ENCODE measurements around the gene CNP. TPM values are rescaled to one million over a fixed set of nuclear protein-coding genes. Genes with fewer than 3 reads are reported as not detected.
A peak's percentile ranks its signal among the peaks of the same experiment; 100 is the strongest.
"Not testable (repeated sequence)": the region's sequence is repeated elsewhere in the genome, so short reads cannot be mapped to it uniquely, and the experiment has no call there.

The CNP gene
- total RNA-seq: 64.0 and 66.1 TPM in 2 replicates
- 75.3 TPM for polyA plus RNA-seq (2012)

DNA sequence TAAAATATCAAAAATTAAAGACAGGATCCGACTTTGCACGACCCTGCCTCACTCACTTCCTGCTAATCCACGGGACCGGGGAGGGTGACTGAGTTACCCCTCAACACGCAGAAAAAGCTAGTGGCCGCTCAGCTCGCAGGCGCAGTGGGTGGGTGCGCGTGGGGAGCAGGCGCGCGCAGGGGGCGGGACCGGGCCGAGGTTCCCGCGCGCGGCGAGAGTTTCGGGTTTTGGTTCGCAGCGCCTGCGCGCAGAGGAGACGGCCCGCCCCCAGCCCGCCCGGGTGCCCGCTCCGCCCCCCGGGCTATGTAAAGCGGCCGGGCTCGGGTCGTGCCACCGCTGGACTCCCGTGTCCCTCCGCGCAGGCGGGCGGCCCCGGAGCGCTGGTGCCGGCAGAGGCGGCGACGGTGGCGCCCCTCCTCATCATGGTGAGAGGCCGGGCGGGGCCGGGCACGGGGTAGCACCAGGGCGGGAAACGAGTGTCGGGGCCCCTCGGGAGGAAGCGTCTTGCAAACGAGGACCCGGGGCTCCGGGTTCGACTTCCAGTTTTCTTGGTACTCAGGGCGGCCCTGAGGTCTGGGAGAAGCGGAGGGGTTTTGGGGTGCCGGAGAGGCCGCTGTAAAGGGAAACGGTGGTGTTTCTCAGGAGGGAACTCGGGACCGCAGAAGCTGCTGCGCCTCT lies at the start of gene CNP:
CNP (plus strand) TSS at position 333 of the 678 bp plus-strand sequence; CDS start at position 423, 90 bp downstream.
- peak; percentile 92 for DNase-seq (ENCODE audit: low read depth)

DNA sequence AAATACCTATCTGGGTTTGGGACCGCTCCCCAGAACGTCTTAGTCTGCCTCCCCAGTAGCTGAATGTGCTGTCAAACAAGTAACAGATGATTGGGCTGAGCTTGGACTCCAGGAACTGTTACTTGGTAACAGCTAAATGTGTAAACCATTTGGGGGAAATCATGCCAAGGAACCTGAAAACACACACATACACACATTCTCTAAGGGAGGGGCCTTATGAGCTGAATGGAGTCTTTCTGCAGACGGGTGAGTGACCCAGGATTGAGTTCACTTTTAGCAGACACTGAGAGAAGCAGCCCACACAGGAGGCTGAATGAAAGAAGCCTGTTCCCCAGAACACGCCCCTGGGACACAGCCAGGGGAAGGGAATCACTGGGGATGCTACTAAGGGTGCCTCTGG lies 49.4 kb upstream of the CNP start:
- peak; percentile 26 for DNase-seq (ENCODE audit: low read depth)

DNA sequence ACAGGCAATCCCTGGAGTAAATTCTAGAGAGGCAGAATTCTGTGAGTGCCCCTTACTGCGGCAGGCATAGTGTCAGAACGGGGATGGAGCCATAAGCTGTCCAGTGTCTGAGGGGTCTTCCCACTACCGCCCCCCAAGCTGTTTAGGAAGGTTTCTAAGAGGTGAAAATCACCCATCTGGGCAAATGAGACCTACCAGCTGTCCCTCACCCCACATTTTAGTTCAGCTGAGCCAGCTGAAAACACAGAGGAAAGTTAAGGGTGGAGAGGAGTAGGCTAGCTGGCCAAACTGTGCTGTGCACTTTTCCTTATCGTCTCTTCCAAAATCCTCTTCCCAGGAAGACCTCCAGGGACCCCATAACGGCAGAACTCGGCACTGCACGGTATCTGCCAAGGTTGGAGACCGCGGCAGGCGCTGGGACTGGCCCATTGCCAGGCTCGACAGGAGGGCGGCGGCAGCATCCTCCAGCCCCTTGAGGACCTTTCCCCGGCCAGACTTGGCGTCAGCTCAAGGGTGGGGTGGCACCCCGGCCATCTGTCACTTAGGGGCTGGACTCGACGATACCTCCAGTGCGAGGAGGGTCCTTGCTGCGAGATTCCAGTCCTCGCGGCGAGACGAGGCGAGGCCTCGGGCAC lies 48.8 kb upstream of the CNP start:
- DNase-seq (ENCODE audit: low read depth): no peak

DNA sequence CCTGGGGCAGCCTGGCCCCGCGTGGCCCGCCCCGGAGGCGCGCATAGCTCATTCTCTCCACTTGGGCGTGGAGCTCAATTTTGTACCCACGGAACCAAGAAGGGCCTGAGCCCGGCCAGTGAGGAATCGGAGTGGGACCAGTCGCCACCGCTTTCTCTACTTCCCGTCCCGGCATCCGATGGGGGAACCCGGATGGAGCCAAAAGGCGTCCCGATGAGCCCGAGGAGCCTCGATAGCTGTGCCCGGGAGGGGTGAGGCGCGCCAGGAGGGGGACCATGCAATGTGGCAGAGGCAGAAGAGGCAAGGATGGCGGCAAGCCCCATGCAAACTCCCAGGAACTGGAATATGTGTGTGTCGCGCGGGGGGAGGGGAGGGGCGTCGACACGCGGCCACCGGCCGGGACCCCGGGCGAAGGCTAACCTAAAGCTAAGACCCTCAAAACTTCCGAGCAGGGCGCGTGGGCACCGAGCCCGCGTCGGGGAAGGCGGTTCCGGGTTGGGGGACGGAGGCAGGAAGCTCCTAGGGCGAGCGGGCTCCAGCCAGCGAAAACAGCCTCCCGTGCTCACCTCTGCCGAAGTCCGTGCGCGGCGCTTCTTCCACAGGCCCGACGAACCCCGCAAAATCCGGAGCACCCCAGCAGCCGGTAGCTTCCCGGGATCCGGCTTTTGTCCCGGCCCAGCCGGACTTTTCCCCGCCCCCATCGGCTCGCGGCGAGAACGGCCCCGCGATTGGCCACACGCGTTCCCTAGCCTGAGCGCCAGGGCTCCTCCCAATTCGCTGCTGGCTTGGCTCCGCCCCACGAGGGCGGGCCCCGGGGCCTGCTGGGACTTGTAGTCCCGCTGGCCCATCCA lies 48.1 kb upstream of the CNP start, which contains the start of gene ACLY:
ACLY (minus strand) TSS at position 638 of the 851 bp plus-strand sequence. CDS start 5,078 bp downstream, outside the sequence.
- DNase-seq (ENCODE audit: low read depth): peak; percentile 98

DNA sequence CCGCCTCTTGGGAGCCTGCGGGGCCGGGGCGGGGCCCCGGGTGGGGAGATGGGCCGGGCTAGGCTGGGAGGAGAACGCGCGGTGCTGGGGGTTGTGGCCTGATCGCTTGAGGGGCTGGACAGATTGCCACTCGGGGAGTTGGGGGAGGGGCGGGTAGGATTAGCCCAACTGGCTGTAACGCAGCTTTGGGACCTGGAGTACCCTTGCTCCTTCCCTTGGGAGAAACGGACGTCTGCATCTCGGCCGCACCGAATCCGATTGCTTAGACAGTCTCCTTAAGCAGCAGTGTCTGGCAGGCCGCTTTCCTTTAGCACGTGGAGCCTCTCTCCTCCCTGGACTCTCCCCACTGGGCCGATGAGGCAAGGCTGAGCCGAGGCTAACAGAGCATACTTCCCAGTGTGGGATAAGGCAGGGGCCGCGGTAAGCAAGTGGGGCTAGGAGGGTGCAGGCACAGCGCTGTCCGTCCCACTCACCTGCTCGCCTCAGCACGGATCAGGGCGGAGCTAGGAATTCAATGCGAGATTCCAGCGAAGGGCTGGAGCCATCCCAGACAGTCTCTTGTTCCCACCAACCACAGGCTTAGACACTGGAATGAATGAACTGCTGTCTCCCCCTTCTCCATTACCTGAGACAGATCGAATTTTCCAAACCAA lies 47.3 kb upstream of the CNP start:
- DNase-seq (ENCODE audit: low read depth): peak; percentile 63

DNA sequence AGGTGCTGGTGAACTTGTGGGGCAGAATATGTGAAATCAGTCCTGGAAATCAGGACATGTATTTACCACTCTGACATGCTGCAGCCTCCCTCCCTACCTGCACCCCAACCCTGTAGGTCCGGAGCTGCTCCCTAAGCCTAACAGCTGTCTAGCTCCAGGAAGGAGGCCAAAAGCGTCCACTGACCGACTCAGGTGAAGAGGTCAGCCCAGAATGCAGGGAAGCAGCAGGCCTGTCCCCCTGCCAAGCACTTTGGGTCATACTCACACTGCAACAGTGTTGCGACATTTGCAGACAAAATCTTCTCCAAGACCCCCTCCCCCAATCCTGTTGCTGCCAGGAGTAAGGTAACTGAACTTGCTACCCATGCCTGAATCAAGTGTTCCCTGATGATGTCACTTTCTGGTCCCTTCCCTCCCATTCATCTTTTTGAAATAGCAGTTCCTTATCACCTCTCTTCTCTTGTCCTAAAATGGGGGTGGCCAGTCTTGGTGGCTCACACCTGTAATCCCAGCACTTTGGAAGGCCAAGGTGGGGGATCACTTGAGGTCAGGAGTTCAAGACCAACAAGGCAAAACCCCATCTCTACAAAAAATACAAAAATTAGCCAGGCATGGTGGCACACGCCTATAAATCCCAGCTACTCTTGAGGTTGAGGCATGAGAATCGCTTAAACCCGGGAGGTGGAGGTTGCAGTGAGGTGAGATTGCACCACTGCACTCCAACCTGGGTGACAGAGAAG lies 46.6 kb upstream of the CNP start:
- DNase-seq (ENCODE audit: low read depth): peak; percentile 47

DNA sequence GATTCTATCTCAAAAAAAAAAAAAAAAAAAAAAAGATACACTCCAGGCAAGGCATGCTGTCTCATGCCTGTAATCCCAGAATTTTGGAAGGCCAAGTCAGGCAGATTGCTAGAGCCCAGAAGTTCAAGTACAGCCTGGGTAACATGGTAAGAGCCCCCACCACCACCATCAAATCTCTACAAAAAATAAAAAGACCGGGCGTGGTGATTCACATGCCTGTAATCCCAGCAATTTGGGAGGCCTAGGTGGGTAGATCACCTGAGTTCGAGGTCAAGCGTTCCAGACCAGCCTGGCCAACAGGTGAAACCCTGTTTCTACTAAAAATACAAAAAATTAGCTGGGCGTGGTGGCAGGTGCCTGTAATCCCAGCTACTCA lies 46.0 kb upstream of the CNP start:
- no peak for DNase-seq (ENCODE audit: low read depth)

DNA sequence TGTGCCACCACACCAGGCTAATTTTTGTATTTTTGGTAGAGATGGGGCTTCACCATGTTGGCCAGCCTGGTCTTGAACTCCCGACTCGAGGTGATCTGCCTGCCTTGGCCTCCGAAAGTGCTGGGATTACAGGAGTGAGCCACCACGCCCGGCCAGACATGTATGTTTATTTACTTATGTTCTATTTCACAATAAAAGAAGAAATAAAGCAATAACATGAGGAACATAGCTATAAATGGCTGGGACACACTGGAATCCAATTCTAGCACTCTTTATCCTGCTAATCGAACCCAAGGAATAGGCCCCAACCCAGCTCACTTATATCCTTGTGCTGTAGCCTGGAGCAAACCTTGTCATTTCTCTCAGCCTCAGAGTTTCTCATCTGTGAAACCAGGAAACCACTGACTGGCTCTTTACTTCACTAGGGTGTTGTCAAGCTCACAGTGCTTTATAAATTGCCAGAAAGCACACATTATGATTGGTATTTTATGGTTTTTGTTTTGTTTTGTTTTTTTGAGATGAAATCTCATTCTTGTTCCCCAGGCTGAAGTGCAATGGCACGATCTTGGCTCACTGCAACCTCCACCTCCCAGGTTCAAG lies 40.5 kb upstream of the CNP start:
- DNase-seq (ENCODE audit: low read depth): no peak

DNA sequence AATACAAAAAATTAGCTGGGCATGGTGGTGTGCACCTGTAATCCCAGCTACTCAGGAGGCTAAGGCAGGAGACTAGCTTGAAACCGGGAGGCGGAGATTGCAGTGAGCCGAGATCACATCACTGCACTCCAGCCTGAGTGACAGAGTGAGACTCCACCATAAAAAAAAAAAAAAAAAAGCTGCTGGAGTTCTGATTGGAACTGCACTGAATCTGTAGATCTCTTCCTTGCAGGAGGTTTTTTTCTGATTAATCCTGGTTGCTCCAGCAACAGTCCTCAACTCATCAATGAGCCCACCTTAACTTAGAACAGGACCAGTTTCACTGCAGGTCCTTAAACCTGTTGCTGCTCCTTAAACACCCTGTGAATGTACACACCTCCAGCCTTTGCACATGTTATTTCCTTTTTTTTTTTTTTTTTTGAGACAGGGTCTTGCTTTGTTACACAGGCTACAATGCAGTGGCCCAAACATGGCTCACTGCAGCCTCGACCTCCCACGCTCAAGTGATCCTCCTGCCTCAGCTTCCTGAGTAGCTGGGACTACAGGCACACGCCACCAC lies 37.8 kb upstream of the CNP start:
- no peak for DNase-seq (ENCODE audit: low read depth)

DNA sequence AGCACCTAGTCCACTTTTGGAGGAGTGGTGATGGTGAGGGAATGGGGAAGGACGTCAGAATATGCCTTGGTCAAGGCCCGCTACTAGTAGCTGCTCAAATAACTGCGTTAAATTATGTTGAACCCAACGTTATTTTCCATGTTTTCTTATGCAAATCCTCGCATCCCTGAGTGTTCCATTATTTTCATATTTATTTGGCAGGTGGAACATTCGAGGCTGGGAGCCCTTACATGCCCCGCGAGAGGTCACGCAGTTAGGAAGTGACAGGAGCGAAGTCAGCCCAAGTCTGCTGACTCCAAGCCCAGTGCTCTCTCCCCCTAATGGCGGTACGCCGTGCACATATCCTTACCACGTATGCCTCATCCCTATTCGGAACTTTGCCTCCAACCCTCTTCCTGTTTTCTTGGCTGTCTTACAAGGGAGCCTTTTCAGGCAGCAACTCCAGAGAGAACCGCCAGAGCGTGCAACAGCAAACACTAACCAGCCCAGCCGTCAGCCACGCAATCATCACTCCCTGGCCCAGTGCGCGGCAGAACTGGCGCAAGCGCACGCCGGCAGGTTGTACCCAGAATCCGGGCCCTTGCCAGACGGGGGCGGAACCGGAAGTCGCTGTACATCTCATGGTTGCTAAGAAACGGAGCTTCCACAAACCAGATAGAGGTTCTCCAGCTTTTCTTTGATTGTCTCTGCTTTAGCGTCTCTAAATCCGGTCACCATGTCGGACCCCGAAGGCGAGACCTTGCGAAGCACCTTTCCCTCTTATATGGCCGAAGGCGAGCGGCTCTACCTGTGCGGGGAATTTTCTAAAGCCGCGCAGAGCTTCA lies 36.4 kb upstream of the CNP start, which contains the start of gene ODAD4:
ODAD4 (plus strand) TSS at position 609 of the 824 bp plus-strand sequence; CDS start at position 716, 107 bp downstream.
- peak; percentile 96 for DNase-seq (ENCODE audit: low read depth)

DNA sequence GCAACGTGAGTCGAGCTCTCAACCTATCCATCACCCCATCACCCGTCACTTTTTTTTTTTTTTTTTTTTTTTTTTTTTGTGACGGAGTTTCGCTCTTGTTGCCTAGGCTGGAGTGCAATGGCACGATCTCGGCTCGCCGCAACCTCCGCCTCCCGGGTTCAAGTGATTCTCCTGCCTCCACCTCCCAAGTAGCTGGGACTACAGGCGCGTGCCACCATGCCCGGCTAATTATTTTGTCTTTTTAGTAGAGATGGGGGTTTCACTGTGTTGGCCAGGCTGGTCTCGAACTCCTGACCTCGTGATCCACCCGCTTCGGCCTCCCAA lies 35.8 kb upstream of the CNP start:
- DNase-seq (ENCODE audit: low read depth): not testable (repeated sequence)

DNA sequence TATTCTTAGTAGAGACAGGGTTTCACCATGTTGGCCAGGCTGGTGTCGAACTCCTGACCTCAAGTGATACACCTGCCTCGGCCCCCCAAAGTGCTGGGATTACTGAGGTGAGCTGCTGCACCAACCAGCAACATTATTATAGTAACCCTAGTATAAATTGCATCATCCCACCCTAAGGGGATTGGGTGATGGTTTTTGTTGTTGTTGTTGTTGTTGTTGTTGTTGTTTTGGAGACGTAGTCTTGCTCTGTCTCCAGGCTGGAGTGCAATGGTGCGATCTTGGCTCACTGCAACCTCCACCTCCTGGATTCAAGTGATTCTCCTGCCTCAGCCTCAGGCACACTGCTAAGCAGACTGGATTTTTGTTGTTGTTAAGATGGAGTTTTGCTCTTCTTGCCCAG lies 34.9 kb upstream of the CNP start:
- DNase-seq (ENCODE audit: low read depth): not testable (repeated sequence)

DNA sequence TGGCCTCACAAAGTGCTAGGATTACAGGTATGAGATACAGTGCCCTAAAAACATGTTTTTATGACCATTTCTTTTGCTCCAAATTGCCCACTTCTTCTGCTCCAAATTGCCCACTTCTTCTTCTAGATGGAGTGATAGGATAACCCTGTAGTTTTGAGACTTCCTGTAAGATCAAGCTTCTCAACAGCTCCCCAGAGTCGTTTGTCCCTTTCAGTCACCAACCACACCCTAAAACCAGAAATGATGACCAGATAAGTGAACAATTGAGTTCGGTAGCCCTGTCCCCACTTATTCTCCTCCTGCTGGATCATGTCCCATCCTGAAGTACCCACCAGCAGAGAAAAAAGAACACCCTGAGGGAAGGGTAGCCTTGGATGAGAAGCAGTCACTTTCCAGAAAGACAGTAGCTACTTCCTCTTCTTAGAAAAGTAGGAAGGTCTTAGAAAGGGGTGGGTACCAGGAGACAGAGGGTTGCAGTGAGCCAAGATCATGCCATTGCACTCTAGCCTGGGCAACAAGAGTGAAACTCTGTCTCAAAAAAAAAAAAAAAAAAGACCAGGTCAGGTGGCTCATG lies 33.7 kb upstream of the CNP start:
- no peak for DNase-seq (ENCODE audit: low read depth)

DNA sequence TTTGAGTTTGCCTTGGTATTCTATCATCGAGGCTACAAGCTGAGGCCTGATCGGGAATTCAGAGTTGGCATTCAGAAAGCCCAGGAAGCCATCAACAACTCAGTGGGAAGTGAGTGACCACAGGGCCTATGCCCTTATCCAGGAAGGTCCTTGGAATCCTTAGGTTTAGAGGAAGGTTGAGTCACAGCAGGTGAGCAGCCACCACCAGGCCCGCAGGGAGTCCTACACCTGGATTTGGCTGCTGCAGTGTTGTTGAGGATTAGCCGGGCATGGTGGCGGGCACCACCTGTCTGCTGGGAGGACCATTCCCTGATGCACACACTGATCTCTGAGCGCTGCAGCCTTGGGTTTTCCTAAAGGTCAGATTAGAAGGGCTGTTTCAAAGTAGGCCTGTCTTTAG lies 31.0 kb upstream of the CNP start:
- no peak for DNase-seq (ENCODE audit: low read depth)

DNA sequence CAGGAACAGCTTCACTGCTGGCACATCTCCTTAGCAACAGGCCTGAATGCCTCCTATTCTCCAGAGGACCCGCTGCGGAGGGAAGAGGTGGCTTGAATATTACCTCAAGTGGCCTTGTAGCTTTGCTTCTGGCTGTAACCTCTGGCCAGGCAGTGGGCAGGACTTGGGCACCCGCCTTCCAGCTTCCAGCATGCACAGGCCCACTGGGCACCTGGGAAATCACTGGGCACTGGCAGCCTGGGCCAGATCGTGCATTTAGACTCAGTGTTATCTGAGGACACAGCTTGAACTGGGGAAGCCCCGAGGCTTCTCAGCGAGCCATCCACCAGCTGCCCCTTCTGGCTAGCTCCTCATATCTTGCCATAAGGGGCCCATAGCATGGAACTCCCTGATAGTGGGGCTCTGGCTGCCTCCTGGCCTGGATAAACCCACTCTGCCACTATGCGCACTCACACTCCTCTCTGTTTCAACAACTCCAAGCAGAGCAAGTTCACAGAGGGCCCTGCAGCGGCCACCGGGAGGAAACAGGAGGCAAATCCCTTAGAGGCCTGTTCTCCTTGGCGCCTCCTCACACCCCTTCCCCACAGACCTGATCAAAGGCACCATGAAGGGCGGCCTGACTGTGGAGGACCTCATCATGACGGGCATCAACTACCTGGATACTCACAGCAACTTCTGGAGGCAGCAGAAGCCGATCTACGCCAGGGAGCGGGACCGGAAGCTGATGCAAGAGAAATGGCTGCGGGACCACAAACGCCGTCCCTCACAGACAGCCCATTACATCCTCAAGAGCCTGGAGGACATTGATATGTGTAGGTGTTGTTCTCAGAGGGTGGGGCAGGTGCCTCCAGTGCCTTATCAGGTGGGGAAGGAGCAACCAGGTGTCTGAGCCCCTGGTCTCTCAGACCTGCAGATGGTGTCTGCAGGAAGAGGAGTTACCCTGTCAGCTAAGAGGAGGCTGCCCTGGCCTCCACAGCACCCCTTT lies 28.3 kb upstream of the CNP start:
- no peak for DNase-seq (ENCODE audit: low read depth)

DNA sequence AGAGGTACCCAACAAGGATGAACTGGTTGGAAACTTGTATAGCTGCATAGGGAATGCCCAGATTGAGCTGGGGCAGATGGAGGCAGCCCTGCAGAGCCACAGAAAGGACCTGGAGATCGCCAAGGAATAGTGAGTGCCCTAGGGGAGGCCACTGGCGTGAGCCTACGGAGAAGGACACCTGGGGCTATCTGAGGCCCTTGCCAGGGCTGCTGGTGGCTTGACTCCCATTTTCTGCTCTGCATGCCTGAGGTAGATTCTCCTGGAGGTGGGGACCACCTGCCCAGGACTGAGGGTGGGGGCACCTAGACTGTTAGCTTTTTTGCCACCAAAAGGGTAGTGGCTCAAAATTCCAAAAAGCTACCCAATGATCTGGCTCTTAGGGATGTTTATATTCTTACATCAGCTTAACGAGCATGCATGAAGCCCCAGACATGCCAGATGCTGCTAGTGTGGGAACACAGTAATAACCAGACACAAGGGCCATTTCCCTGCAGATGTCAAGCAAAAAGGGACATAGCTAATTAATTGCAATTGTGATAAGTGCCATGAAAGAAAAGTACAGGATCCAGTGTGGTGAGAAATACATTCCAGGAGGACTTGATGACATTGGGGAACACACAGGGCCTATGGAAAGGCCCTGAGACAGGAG lies 27.4 kb upstream of the CNP start:
- DNase-seq (ENCODE audit: low read depth): no peak

DNA sequence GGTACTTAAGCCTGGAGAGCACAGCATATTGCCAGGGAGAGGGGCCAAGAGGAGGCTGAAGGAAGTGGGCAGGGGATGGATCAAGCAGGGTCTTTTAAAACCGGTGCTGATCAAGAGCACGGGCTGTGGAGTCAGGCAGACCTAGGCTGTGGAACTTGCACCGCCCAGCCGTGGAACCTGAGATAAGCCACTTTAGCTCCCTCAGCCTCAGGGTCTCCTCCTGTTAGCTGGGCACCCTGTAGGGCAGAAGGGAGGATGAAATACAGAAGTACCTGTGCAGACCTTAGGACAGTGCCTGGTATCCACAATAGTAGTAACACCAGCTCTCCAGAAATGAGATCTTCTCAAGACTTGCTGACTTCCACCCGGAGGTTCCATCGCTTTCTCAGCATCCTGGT lies 26.9 kb upstream of the CNP start:
- no peak for DNase-seq (ENCODE audit: low read depth)

Data from myocyte (in vitro differentiated cells).